ENCODE data around the gene CNPY1.

CNPY1 gene

GRCh38 chr7:155511702-155511996, 34.7 kb downstream of the CNPY1 start:
- in situ Hi-C loops (cut with HindIII; ENCODE audit: low sequenced_read_pairs), result no loop called here
- TF ChIP-seq CTCF (IDR thresholded peaks at IDR 0.05; ENCODE audit: low read depth, low read length), result no peak
- no peak for DNase-seq (ENCODE audit: low read depth, low spot score)
- H3K4me3 ChIP-seq (ENCODE audit: low read depth, low read length), result no peak overlapping the region

- TF ChIP-seq CTCF (IDR thresholded peaks at IDR 0.05; ENCODE audit: low read depth, low read length), result no peak
- in situ Hi-C loops (cut with HindIII; ENCODE audit: low sequenced_read_pairs), result no loop called here
- DNase-seq (ENCODE audit: low read depth, low spot score), result no peak
- H3K4me3 ChIP-seq (ENCODE audit: low read depth, low read length), result no peak overlapping the region
Observed at GRCh38 chr7:155510975-155511701, 35.2 kb downstream of the CNPY1 start.

GRCh38 chr7:155509725-155510551, 36.4 kb downstream of the CNPY1 start:
- DNase-seq (ENCODE audit: low read depth, low spot score), result no peak
- in situ Hi-C loops (cut with HindIII; ENCODE audit: low sequenced_read_pairs), result no loop called here
- no peak overlapping the region for H3K4me3 ChIP-seq (ENCODE audit: low read depth, low read length)
- no peak for TF ChIP-seq CTCF (IDR thresholded peaks at IDR 0.05; ENCODE audit: low read depth, low read length)

GRCh38 chr7:155509359-155509724, 37.0 kb downstream of the CNPY1 start:
- H3K4me3 ChIP-seq (ENCODE audit: low read depth, low read length), result no peak overlapping the region

GRCh38 chr7:155508376-155509358, 37.7 kb downstream of the CNPY1 start:
- in situ Hi-C loops (cut with HindIII; ENCODE audit: low sequenced_read_pairs), result no loop called here
- no peak for TF ChIP-seq CTCF (IDR thresholded peaks at IDR 0.05; ENCODE audit: low read depth, low read length)
- H3K4me3 ChIP-seq (ENCODE audit: low read depth, low read length), result no peak overlapping the region
- DNase-seq (ENCODE audit: low read depth, low spot score), result no peak

More at GRCh38 chr7:155509359-155509724, 37.0 kb downstream of the CNPY1 start:
- in situ Hi-C loops (cut with HindIII; ENCODE audit: low sequenced_read_pairs), result no loop called here
- no peak for TF ChIP-seq CTCF (IDR thresholded peaks at IDR 0.05; ENCODE audit: low read depth, low read length)
- no peak for DNase-seq (ENCODE audit: low read depth, low spot score)

GRCh38 chr7:155507576-155507975, 38.8 kb downstream of the CNPY1 start:
- TF ChIP-seq CTCF (IDR thresholded peaks at IDR 0.05; ENCODE audit: low read depth, low read length), result no peak
- in situ Hi-C loops (cut with HindIII; ENCODE audit: low sequenced_read_pairs), result no loop called here
- DNase-seq (ENCODE audit: low read depth, low spot score), result no peak
- H3K4me3 ChIP-seq (ENCODE audit: low read depth, low read length), result no peak overlapping the region
